Measurements from ENCODE around the gene LXN. TPM values are rescaled to one million over a fixed set of nuclear protein-coding genes. Genes with fewer than 3 reads are reported as not detected.

Gene LXN
- polyA plus RNA-seq, 1 donor (not counting 4 experiments of a cell fraction or from before 2014, with no cell fraction given), result 8.4 TPM

GRCh38 chr3:158663832-158664231 lies 8.6 kb downstream of the LXN start:
- H3K27me3 ChIP-seq (ENCODE audit: control insufficient read depth, extremely low read depth, insufficient read depth, low read length), result no peaks in the 10 kb centered on the region
- H3K9ac ChIP-seq (ENCODE audit: control insufficient read depth, extremely low read depth, insufficient read depth, low read length), result no peak overlapping the region
- DNase-seq (ENCODE audit: low read depth, low spot score) (no peak), FAIRE-seq (no peak)
- H3K4me1 ChIP-seq (ENCODE audit: control insufficient read depth, extremely low read depth, insufficient read depth, low read length), result no peaks in the 10 kb centered on the region
- no peak overlapping the region for H2AFZ ChIP-seq (ENCODE audit: control insufficient read depth, low read length)
- peaks cover 19% of the 10 kb centered on the region in 2 experiments for H3K36me3 ChIP-seq (ENCODE audit: control insufficient read depth in 2 of 2, extremely low read depth in 1 of 2, insufficient read depth in 2 of 2, low read length in 2 of 2)
- no peak overlapping the region for H3K4me2 ChIP-seq (ENCODE audit: control insufficient read depth, extremely low read depth, insufficient read depth, low read depth, low read length)
- dilution Hi-C loops (cut with MboI; ENCODE audit: extremely low pct_ligation_motif_present, low sequenced_read_pairs), result no loop called here
- H3K9me3 ChIP-seq (ENCODE audit: control insufficient read depth, low read depth, low read length), result no peaks in the 10 kb centered on the region
- no peaks in the 10 kb centered on the region for H3K79me2 ChIP-seq (ENCODE audit: control insufficient read depth, insufficient read depth, low read length)
- H4K20me1 ChIP-seq (ENCODE audit: control insufficient read depth, extremely low read depth, insufficient read depth, low read length), result no peaks in the 10 kb centered on the region
- TF ChIP-seq EZH2 (IDR thresholded peaks at IDR 0.05; ENCODE audit: low read length) (no peak), CTCF (optimal IDR thresholded peaks at IDR 0.05 in 1 of 3, IDR thresholded peaks at IDR 0.05 in 1 of 3, conservative IDR thresholded peaks at IDR 0.05 in 1 of 3; ENCODE audit: extremely low read depth in 1 of 3, insufficient read depth in 2 of 3, low read length in 3 of 3) (no peak)
- H3K4me3 ChIP-seq (ENCODE audit: control insufficient read depth in 2 of 3, extremely low read depth in 1 of 3, insufficient read depth in 2 of 3, low read depth in 1 of 3, low read length in 3 of 3), result no peak overlapping the region
- no peaks in the 10 kb centered on the region for H3K9me1 ChIP-seq (ENCODE audit: control insufficient read depth, extremely low read depth, insufficient read depth, low read length)
- H3K27ac ChIP-seq (ENCODE audit: control insufficient read depth, insufficient read depth, low read length), result no peak overlapping the region

DNA sequence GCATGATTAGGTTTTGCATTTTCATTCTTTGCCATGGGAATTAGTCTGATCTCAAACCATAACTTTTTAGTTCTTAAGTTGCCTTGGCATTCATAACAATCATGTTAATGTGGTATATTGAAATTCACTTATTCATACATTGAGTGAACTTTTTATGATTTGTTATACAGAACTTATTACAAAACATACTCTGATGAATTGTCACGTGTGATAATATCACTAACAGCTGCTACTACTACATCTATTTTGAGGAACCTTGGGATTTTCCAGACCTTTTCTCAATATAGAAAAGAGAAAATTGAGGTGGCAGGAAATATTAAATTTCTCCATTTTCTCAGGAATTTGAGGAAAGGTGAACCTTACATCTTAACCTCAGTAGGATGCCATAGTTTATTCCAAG lies 9.2 kb downstream of the LXN start:
- Histone ChIP-seq H3K36me3 (ENCODE audit: control insufficient read depth in 2 of 2, extremely low read depth in 1 of 2, insufficient read depth in 2 of 2, low read length in 2 of 2) (peaks cover 18 to 19% of the 10 kb centered on the region in 2 experiments), H3K27me3 (ENCODE audit: control insufficient read depth, extremely low read depth, insufficient read depth, low read length) (no peaks in the 10 kb centered on the region), H3K9me1 (ENCODE audit: control insufficient read depth, extremely low read depth, insufficient read depth, low read length) (no peaks in the 10 kb centered on the region), H3K4me3 (ENCODE audit: control insufficient read depth in 2 of 3, extremely low read depth in 1 of 3, insufficient read depth in 2 of 3, low read depth in 1 of 3, low read length in 3 of 3) (no peak overlapping the region), H4K20me1 (ENCODE audit: control insufficient read depth, extremely low read depth, insufficient read depth, low read length) (no peaks in the 10 kb centered on the region), H3K4me2 (ENCODE audit: control insufficient read depth, extremely low read depth, insufficient read depth, low read depth, low read length) (no peak overlapping the region), H2AFZ (ENCODE audit: control insufficient read depth, low read length) (no peak overlapping the region), H3K9me3 (ENCODE audit: control insufficient read depth, low read depth, low read length) (no peaks in the 10 kb centered on the region), H3K4me1 (ENCODE audit: control insufficient read depth, extremely low read depth, insufficient read depth, low read length) (no peaks in the 10 kb centered on the region), H3K9ac (ENCODE audit: control insufficient read depth, extremely low read depth, insufficient read depth, low read length) (no peak overlapping the region), H3K79me2 (ENCODE audit: control insufficient read depth, insufficient read depth, low read length) (no peaks in the 10 kb centered on the region), H3K27ac (ENCODE audit: control insufficient read depth, insufficient read depth, low read length) (no peak overlapping the region)
- dilution Hi-C loops (cut with MboI; ENCODE audit: extremely low pct_ligation_motif_present, low sequenced_read_pairs), result no loop called here
- TF ChIP-seq CTCF (optimal IDR thresholded peaks at IDR 0.05 in 1 of 3, IDR thresholded peaks at IDR 0.05 in 1 of 3, conservative IDR thresholded peaks at IDR 0.05 in 1 of 3; ENCODE audit: extremely low read depth in 1 of 3, insufficient read depth in 2 of 3, low read length in 3 of 3) (no peak), EZH2 (IDR thresholded peaks at IDR 0.05; ENCODE audit: low read length) (no peak)
- FAIRE-seq (no peak), DNase-seq (ENCODE audit: low read depth, low spot score) (no peak)
